T-helper 1 cell treated with Interleukin-12 subunit alpha and Interleukin-12 subunit beta and Interleukin-4 antibody, amounts not matched to agents 30 μg/mL and 1 μg/mL, for 36 hours (primary cell): ENCODE measurements around the gene PCNX2.

ENCODE experiments used
- H3K27ac Mint-ChIP-seq: one replicate; pipeline ENCODE4 v1.8.0; 2021; ENCODE audit warnings: mild to moderate bottlenecking, mixed read lengths
- H3K27me3 Mint-ChIP-seq: one replicate; pipeline ENCODE4 v1.8.0; 2021; ENCODE audit warnings: low read depth, mixed read lengths
- H3K36me3 Mint-ChIP-seq: one replicate; pipeline ENCODE4 v1.8.0; 2021; ENCODE audit warnings: low read depth, mixed read lengths
- H3K4me1 Mint-ChIP-seq: one replicate; pipeline ENCODE4 v1.8.0; 2021; ENCODE audit warnings: low read depth, mixed read lengths
- H3K4me3 Mint-ChIP-seq: one replicate; pipeline ENCODE4 v1.8.0; 2021; ENCODE audit warnings: mild to moderate bottlenecking, moderate library complexity, mixed read lengths
- H3K9me3 Mint-ChIP-seq: one replicate; pipeline ENCODE4 v1.8.0; 2021; ENCODE audit warnings: mixed read lengths

The PCNX2 gene

DNA sequence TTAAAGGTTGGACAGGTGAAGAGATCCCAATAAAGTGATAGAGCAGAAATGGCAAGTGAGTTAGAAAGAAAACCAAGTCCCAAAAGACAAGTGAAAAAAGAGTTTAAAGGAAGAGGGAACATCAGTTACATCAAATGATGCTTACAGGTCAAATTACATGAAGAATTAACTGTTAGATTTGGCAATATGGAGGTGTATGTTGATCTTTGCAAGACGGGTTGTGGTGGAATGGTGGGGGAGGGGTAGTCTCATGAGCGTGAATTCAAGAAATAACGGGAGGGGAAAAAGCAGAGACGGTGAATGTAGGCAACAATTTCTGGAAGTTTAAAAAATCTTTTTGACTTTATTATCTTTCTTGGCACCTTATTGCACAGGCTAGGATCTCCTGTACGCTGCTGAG, 268.5 kb downstream of the PCNX2 start:
- Mint-ChIP-seq H3K36me3 (peaks cover 11% of the 10 kb centered on the region), H3K27me3 (no peaks in the 10 kb centered on the region), H3K4me3 (no peak overlapping the region), H3K4me1 (no peaks in the 10 kb centered on the region), H3K27ac (no peak overlapping the region), H3K9me3 (no peaks in the 10 kb centered on the region)

DNA sequence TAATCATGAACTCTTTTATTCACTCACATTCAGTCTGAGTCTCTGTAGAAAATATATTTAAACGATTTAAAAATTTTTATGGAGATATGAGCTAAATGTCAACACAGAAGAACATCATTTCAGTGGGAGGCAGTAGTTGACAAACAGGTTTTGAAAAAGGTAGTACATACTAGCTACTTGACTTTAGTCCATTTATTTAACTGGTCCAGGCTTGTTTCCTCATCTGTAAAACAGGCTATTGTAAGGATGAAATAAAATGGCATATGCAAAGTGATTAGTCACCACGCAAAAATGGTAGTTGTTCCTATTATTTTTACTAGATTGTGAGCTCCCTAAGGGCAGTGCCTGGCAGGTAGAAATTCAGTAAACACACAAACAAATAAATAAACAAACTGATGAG, 270.0 kb downstream of the PCNX2 start:
- Mint-ChIP-seq H3K27me3 (no peaks in the 10 kb centered on the region), H3K27ac (no peak overlapping the region), H3K4me1 (no peaks in the 10 kb centered on the region), H3K9me3 (no peaks in the 10 kb centered on the region), H3K4me3 (no peak overlapping the region), H3K36me3 (peaks cover 11% of the 10 kb centered on the region)

DNA sequence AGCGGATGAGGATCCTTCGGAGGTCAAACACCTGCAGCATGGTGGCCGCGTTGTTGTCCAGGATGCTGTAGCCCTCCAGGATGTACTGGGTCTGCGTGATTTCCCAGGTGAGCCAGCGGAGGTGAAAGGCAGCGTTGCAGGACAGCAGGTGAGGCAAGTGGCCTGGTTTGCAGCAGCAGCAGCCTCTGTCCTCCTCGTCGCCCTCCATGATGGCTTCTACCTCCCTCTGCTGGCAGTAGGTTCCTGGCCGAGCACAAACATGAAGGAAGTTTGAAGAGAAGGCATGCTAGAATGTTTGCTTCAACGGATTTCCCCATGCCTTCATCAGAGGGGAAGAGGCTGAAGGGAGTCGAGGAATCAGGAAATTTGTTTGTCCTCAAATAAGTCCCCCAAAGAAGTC, 270.4 kb downstream of the PCNX2 start:
- peaks cover 2% of the 10 kb centered on the region for H3K4me1 Mint-ChIP-seq
- no peak overlapping the region for H3K27ac Mint-ChIP-seq
- H3K27me3 Mint-ChIP-seq = no peaks in the 10 kb centered on the region
- no peaks in the 10 kb centered on the region for H3K9me3 Mint-ChIP-seq
- H3K4me3 Mint-ChIP-seq = no peak overlapping the region
- peaks cover 11% of the 10 kb centered on the region for H3K36me3 Mint-ChIP-seq

DNA sequence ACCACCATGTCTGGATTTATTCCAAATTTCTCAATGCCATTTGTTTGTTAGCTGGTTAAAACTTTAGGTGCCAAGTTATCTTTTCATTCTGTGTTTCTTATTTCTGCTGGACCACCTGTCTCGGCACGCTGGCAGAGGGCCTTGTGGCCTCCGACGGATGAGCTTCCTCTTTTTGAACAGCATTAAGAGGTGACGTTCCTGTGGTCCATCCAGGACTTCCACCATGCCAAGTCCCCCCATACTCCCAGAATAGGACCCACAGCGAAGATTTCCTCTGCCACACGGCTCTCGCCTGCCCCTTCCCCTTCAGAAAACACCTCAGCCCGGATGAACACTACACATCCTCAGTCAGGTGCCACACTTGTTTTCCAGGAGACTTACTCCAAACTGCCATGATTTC, 271.3 kb downstream of the PCNX2 start:
- Mint-ChIP-seq H3K4me1 (peaks cover 2% of the 10 kb centered on the region), H3K9me3 (no peaks in the 10 kb centered on the region), H3K27me3 (no peaks in the 10 kb centered on the region), H3K27ac (no peak overlapping the region), H3K4me3 (no peak overlapping the region), H3K36me3 (peaks cover 14% of the 10 kb centered on the region)

DNA sequence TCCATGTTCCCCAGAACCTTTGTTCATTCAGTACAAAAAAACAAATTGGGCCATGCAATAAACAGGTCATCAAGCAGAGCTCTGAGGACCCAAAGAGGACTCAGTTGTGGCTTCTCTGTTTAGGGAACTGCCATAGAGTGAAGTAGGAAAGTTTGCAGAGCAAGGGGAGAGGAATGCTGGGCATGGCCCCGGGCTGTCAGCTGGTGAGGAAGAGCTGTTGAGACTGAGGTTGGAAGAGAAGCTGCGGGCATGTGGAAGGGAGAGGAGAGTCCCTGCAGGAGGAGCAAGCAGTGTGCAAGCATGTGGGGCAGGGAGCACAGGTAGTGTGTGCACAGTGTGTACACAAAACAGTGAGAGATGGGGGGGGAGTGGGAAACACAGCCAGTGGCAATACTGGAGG, 273.3 kb downstream of the PCNX2 start:
- no peaks in the 10 kb centered on the region for H3K9me3 Mint-ChIP-seq
- H3K27ac Mint-ChIP-seq = no peak overlapping the region
- no peak overlapping the region for H3K4me3 Mint-ChIP-seq
- peaks cover 2% of the 10 kb centered on the region for H3K4me1 Mint-ChIP-seq
- H3K36me3 Mint-ChIP-seq = peaks cover 17% of the 10 kb centered on the region
- H3K27me3 Mint-ChIP-seq = no peaks in the 10 kb centered on the region

DNA sequence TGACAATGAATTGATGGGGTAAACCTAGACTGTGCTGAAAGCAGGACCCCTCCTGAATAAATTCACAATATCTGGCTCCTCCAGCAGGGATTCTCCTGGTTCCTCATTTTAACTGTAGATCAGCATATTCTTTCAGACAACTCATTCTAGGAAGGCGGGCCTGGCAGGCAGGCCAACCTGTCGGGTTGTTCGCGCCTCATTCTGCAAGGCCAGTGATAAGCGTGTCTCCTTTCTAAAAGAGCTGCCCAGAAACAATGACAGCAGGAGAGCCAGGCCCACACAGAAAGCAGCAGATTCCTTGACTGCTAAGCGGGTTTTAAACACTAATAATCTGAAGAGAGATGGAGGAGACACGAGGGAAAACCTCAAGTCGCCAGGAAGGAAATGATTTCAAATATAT, 275.1 kb downstream of the PCNX2 start:
- no peak overlapping the region for H3K4me3 Mint-ChIP-seq
- no peaks in the 10 kb centered on the region for H3K27me3 Mint-ChIP-seq
- peaks cover 23% of the 10 kb centered on the region for H3K36me3 Mint-ChIP-seq
- H3K9me3 Mint-ChIP-seq = no peaks in the 10 kb centered on the region
- peaks cover 12% of the 10 kb centered on the region for H3K4me1 Mint-ChIP-seq
- H3K27ac Mint-ChIP-seq = no peak overlapping the region

DNA sequence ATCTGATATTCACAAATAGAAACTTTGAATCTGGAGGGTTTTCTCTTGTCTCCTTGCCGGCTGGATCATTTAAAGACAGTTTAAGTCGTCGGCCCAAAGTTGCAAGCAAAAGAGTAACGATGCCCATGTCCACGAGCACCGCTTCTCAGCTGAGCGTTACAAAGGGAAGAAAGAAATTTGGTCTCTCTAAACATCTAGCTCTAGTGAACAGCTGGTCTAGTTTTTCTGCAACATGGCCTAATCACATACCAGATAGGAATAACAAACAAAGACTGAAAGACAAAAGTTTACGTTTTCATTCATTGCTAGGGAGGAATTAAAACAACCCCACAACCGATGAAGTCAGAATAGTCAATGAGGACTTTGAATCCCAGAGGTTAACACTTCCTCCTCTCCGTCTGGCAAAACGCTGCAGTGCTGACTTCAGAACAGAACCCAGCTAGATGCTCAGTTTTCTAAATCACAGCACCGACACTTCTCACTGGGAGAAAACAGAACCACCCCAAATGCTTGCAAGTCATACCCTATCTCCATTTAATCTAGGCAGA, 275.7 kb downstream of the PCNX2 start:
- H3K9me3 Mint-ChIP-seq = no peaks in the 10 kb centered on the region
- H3K36me3 Mint-ChIP-seq = peaks cover 23% of the 10 kb centered on the region
- H3K4me3 Mint-ChIP-seq = no peak overlapping the region
- H3K4me1 Mint-ChIP-seq = peaks cover 12% of the 10 kb centered on the region
- H3K27me3 Mint-ChIP-seq = no peaks in the 10 kb centered on the region
- no peak overlapping the region for H3K27ac Mint-ChIP-seq

DNA sequence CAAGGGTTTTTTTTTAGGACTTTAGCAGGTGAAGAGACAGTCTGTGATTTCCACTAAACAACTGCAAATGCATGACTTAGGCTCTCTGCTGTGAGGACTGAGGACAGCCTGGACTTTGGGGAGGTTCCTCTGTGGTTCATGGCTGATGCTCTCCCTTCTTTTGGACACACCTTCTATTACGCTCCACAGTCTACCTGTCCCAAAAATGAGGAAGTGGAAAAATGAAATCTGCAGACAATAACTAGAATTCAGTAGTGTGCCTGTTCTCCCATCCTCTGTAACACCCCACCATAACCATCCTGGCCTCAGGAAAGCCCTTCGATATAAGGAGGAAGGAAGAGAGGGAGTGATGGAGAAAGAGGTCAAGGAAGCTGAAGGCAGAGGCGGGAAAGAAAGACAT, 276.4 kb downstream of the PCNX2 start:
- peaks cover 25% of the 10 kb centered on the region for H3K36me3 Mint-ChIP-seq
- H3K9me3 Mint-ChIP-seq = no peaks in the 10 kb centered on the region

DNA sequence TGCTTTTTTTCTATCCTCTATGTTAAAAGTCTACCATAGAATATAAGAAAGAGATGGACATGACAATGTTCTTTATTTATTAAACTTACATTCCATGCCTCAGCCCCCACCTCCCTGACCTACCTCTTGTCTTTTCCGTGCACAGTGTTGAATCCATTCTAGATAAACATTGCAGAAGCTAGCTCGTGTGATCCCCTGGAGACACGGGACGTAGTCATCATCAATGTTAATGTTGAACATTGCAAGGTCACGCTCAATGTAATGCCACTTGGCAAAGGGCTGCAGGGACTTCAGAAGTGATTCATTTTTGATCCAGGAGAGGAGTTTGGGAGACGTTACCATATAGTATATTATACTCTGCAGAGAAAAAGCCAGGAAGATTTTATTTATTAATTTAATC, 278.7 kb downstream of the PCNX2 start:
- H3K9me3 Mint-ChIP-seq = no peaks in the 10 kb centered on the region
- H3K27me3 Mint-ChIP-seq = no peaks in the 10 kb centered on the region
- no peak overlapping the region for H3K27ac Mint-ChIP-seq
- H3K36me3 Mint-ChIP-seq = peaks cover 31% of the 10 kb centered on the region
- H3K4me3 Mint-ChIP-seq = no peak overlapping the region
- peaks cover 12% of the 10 kb centered on the region for H3K4me1 Mint-ChIP-seq

More for the DNA sequence above, 276.4 kb downstream of the PCNX2 start:
- no peak overlapping the region for H3K4me3 Mint-ChIP-seq
- peaks cover 12% of the 10 kb centered on the region for H3K4me1 Mint-ChIP-seq
- no peak overlapping the region for H3K27ac Mint-ChIP-seq
- no peaks in the 10 kb centered on the region for H3K27me3 Mint-ChIP-seq

DNA sequence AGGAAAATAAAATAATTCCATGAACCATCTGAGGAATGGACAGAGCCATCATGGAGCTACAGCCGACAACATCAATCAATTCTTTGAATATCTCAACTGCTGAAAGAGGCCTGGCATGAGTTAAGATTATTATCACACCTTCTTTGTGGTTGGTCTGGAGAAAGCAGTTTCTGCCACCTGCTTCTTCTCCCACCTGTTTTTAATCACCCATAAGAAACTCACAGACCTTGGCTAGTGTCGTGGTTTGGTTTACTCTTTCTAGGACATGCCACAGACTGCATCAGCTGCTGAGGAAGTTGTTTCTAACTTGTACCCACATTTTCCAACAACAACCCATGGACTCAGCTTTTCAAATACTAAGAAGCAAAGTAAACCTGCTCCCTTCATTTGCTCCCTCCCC, 279.6 kb downstream of the PCNX2 start:
- Mint-ChIP-seq H3K27ac (no peak overlapping the region), H3K36me3 (peaks cover 32% of the 10 kb centered on the region), H3K9me3 (no peaks in the 10 kb centered on the region), H3K4me3 (no peak overlapping the region), H3K4me1 (peaks cover 12% of the 10 kb centered on the region), H3K27me3 (no peaks in the 10 kb centered on the region)

DNA sequence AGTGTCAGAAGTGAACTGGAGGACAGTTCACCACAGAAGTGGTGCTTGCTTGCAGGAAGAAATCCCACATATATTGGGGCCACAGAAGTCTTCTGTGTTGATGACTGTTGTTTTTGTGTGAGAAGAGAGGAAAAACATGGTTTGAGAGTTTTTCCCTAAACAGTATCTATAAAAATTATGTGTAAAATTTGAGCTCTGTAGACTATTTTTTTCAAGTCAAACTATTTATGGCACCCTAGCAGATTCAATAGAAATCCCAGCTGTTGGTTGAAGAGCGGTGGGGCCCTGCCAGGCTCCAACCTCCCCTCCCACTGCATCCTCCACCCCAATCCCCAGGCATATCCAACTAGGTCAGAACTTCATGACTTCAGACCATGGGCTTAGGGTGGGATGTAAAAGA, 283.5 kb downstream of the PCNX2 start:
- Mint-ChIP-seq H3K4me3 (no peak overlapping the region), H3K27me3 (no peaks in the 10 kb centered on the region), H3K9me3 (no peaks in the 10 kb centered on the region), H3K36me3 (peaks cover 29% of the 10 kb centered on the region), H3K27ac (no peak overlapping the region), H3K4me1 (peaks cover 9% of the 10 kb centered on the region)

DNA sequence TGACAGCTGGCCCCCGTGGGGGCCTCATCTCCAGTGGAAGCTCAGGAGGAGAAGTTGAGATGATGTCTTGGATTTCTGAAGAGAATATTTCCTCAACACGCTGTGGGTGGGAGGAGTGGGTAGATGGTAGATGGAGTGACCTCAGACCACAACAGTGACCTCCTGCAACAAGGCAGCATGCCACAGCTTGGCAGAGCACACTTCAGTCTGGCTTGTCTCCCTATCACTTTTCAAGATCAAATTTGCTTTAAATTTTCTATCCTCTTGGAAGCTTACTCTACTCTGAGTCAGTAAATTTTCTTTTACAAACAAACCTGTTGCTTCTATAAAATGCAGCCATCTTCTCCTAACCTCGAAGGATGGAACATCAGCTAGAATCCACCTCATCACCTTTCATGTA, 285.4 kb downstream of the PCNX2 start:
- peaks cover 25% of the 10 kb centered on the region for H3K36me3 Mint-ChIP-seq
- no peaks in the 10 kb centered on the region for H3K4me1 Mint-ChIP-seq
- H3K9me3 Mint-ChIP-seq = no peaks in the 10 kb centered on the region
- H3K27ac Mint-ChIP-seq = no peak overlapping the region
- H3K27me3 Mint-ChIP-seq = no peaks in the 10 kb centered on the region
- H3K4me3 Mint-ChIP-seq = no peak overlapping the region

DNA sequence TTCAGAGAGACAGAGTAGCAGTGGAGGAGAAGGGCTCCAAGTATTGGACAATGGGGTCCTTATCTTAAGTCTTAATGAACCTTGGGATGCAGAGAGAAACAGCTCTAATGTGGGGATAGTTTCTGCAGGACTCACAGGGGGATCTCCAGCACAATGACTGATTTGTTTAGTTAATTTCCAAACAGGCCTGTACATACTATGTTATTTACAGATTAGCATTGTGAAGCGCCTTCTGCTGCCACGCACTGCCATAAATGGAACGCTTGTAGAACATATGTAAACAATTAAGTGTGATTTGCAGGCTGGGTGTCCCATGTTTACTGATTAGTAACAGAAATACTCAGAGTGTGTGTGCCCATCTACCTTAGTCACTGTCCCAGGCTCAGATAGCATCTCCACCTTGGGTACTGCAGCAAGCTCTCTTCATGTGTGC, 289.0 kb downstream of the PCNX2 start:
- Mint-ChIP-seq H3K27ac (no peak overlapping the region), H3K4me1 (no peaks in the 10 kb centered on the region), H3K9me3 (peaks cover 4% of the 10 kb centered on the region), H3K4me3 (no peak overlapping the region), H3K27me3 (no peaks in the 10 kb centered on the region), H3K36me3 (peaks cover 14% of the 10 kb centered on the region)

DNA sequence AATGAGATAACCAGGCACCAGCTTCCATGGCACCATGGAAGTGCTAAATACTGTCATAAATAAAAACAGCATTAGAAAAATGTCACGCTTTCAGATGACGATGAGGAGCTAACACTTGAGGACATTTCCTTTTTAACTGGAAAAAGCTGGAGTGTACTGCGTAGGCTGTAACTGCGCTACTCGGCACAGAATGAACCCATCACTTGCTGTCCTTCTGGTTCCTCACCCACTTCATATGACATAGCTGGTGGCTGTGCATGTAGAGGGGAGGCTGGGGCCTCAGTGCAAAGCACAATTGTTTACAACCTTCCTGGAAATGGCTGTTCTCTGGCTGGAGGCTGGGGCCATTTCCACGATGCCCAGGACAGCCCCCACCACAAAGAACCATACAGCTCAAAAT, 289.4 kb downstream of the PCNX2 start:
- no peak overlapping the region for H3K4me3 Mint-ChIP-seq
- H3K27ac Mint-ChIP-seq = no peak overlapping the region
- no peaks in the 10 kb centered on the region for H3K4me1 Mint-ChIP-seq
- peaks cover 14% of the 10 kb centered on the region for H3K36me3 Mint-ChIP-seq
- peaks cover 4% of the 10 kb centered on the region for H3K9me3 Mint-ChIP-seq
- no peaks in the 10 kb centered on the region for H3K27me3 Mint-ChIP-seq

DNA sequence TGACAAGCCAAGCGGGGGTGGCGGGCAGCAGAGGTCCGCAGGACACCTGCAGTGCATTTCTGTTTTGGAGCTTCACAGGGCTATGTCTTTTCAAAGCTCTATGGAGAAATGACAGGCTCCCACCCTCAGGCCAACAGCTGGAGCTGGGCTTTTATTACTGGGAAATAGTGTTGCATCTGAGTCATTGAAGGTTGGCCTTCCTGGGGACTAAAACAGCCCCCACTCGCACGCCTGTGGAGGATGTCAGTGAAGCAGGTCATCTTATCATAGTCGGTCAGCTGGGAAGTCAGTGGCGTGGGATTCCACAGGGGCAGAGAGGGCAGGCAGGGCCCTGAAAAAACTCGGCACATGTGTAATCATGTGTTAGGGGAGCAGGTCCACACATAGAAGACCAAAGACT, 289.8 kb downstream of the PCNX2 start:
- Mint-ChIP-seq H3K27ac (no peak overlapping the region), H3K27me3 (no peaks in the 10 kb centered on the region), H3K9me3 (peaks cover 4% of the 10 kb centered on the region), H3K4me3 (no peak overlapping the region), H3K36me3 (peaks cover 15% of the 10 kb centered on the region), H3K4me1 (no peaks in the 10 kb centered on the region)

DNA sequence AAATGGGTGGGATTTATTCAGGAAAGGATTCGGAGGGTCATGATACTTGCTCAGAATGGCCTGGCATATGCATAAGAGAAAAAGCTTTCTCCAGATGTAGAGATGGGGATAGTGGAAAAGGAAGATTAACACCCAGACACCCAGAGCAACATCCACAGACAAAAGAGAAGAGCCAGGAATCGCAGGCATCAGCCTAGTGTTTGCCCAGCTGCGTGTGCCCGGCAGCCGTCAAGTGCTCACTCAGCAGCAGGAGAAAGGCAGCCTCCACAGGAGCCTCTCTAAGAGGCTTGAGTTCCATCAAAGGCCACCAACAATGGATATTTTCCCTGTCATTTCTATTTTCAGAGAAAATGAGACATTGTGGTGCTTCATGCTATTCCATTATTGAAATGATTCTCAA, 290.4 kb downstream of the PCNX2 start:
- H3K4me1 Mint-ChIP-seq = no peaks in the 10 kb centered on the region
- no peak overlapping the region for H3K4me3 Mint-ChIP-seq
- no peak overlapping the region for H3K27ac Mint-ChIP-seq
- H3K27me3 Mint-ChIP-seq = no peaks in the 10 kb centered on the region
- H3K36me3 Mint-ChIP-seq = peaks cover 17% of the 10 kb centered on the region
- peaks cover 4% of the 10 kb centered on the region for H3K9me3 Mint-ChIP-seq
